CD4-positive, alpha-beta T cell treated with Interleukin-2 at 100 ng/mL for 4 hours (primary cell): ENCODE measurements around the gene HSPBAP1.

Experiments used
- DNase-seq: peaks from one replicate; pipeline ENCODE4 v3.0.0-alpha.2; 2020; ENCODE audit warnings: low spot score

HSPBAP1 gene, protein sequence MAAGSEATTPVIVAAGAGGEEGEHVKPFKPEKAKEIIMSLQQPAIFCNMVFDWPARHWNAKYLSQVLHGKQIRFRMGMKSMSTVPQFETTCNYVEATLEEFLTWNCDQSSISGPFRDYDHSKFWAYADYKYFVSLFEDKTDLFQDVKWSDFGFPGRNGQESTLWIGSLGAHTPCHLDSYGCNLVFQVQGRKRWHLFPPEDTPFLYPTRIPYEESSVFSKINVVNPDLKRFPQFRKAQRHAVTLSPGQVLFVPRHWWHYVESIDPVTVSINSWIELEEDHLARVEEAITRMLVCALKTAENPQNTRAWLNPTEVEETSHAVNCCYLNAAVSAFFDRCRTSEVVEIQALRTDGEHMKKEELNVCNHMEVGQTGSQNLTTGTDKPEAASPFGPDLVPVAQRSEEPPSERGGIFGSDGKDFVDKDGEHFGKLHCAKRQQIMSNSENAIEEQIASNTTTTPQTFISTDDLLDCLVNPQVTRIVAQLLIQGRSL

DNA sequence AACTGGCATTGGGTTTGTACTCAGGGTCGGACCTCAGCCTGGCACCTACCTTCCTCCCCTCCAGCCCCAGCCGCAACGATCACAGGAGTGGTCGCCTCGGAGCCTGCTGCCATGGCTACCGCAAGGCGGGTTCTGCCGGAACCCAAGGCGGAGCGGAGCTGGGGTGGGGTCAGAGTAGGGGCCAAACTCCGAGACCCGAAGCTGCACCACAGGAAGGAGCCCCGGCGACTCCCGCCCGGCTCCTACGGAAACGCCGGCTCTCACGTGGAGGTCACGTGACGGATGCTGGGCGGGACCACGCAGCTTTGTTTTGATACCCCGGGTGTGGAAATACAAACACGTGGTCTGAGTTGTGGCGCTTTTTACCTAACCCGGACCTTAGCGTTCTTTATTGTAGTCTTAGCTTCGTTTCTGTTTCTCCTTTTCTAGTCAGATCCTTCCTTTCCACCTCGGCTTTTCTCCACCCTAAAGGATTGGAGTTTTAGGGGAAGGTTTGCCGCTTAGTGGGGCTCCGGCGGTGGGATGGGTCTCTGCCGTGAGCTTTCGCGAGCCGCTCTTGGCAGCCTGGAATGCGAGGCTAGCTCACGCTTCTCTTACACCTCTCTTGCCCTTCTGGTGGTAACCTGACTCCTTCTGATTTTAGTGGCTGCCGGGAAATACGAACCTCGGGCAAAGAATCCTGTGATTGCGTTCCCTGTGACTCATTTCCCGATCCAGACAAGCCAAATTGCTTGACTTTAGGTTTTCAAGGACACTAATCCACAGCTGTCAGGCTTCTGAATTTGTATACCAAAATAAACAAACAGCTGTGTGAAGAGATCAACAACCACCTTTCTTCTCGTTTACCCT is at the start of gene HSPBAP1:
HSPBAP1 (minus strand) TSS at position 264 of the 849 bp plus-strand sequence; CDS start at position 113, 151 bp downstream.
- peak; percentile 88 for DNase-seq

DNA sequence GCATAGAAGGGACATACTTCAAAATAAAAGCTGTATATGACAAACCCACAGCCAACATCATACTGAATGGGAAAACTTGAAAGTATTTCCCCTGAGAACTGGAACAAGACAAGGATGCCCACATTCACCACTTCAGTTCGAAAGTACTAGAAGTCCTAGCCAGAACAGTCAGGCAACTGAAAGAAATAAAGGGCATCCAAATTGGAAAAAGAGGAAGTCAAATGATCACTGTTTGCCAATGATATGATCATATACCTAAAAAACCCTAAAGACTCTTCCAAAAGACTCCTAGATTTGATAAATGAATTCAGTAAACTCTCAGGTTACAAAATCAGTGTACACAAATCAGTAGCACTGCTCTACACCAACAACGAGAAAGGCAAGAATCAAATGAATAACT is 42.0 kb upstream of the HSPBAP1 start:
- DNase-seq: no peak

DNA sequence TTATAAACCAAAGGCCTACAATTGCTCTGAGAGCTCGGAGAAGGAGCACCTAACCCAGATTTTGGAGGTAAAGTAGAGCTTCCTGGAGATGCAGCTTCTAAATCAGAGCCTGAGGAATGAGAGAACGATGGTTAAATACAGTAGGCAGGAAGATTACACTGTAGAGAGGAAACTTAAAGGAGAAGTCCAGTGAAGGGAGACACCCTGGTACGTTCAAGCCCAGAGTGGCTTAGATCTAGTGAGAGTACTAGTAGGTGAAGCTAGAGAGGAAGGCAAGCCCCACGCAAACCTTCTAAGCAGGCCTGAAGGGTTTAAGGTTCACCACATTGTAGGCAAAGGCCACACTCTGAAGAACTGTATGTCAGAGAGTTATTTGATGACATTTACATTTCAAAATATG is 34.6 kb upstream of the HSPBAP1 start:
- no peak for DNase-seq

DNA sequence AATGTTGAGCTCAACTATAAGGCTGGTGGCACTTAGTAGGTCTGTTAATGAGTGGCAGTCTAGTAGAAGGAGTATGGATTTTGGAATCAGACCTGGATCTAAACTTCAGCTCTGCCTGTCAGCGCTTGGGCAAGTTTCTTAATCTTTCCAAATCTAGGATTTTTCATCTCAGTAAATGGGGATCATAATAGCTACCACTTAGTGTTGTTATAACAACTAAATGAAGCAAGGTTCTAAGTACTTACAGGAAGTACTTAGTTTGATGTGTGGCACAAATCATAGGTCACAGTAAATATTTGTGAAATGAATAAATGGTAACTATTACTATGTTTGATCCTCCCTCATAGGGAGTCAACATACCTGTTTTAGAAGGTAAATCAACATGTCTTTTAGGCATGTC is 32.6 kb upstream of the HSPBAP1 start:
- no peak for DNase-seq

DNA sequence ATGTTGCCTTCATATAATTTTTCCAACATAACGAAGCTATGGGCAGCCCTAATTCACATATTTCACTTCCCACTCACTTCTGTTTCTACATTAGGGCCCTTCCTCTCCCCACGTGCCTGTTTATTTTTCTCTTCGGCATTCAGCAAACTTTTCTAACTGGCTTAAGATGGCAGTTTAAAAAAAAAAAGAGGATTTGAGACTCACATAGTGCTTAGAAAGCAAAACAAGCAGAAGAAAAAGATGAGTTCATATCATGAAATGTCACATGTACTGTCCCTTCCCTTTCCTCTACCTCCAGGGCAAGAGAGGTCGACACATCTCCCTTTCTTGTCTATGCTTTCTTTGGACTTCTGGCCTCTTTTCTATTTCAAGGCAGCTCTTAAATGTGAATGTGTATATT is 31.8 kb upstream of the HSPBAP1 start:
- DNase-seq: no peak

DNA sequence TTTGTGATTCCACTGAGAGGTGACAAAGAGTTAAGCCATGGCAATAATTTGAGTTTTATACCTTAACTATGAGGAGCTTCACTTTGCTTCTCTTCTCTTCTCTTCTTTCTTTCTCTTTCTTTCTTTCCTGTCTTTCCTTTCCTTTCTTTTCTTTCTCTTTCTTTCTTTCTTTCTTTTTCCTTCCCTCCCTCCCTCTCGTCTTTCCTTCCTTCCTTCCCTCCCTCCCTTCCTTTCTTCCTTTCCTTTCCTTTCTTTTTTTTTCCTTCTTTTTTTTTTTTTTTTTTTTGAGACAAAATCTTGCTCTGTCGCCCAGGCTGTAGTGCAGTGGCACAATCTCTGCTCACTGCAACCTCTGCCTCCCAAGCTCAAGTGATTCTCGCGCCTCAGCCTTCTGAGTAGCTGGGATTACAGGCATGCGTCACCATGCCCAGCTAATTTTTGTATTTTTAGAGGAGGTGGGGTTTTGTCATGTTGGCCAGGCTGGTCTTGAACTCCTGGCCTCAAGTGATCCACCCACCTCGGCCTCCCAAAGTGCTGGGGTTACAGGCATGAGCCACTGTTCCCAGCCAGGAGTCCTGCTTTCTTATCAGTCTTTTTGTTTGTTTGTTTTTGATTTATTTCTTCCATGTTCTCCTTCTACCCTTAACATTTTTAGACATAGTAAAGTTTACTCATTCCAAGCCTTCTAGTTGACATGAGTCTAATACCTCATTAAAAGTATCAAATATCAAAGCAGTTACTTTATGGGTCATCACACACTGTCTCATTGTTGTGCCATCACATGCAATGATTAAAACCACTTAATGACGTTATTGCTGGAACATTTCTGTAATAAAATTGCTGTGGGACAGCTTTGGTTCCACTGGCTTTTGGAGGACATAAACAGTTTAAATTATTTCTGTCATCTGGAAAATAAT is 31.1 kb upstream of the HSPBAP1 start:
- DNase-seq: no peak

DNA sequence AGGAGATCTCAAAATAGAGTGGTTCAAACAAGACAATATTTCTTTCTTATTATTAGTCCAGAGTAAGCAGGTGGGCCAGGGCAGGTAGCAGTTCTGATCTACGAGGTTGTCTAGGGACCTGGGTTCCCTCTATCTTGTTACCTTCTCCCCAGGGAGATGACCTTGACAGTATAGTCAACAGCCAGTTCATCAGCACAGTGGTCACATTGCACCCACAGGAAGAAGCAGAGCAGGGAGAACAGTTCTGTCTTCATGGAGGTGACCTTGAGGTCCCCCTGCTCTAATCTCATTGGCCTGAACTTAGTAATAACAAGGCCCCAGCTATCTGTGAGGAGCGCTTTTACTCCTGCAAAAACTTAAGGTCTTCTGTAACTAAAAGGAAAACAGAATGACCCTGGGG is 23.0 kb upstream of the HSPBAP1 start:
- no peak for DNase-seq

DNA sequence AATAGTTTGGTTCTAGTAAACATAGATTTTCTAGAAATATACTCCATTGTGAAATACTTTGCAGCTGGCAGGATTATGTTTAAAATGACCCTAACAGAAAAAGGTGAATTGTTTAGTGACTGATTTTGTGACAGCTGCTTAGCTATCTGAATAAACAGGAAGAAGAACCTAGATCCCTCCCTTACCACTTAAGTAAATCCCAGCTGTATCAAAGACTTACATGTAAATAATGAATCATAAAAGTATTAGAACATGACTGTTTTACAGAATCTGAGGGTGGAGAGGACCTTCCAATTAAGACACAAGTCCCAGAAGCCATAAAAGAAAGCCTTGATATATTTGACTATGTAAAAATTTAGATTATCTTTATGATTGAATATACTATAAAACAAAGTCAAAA is 17.1 kb upstream of the HSPBAP1 start:
- DNase-seq: no peak

DNA sequence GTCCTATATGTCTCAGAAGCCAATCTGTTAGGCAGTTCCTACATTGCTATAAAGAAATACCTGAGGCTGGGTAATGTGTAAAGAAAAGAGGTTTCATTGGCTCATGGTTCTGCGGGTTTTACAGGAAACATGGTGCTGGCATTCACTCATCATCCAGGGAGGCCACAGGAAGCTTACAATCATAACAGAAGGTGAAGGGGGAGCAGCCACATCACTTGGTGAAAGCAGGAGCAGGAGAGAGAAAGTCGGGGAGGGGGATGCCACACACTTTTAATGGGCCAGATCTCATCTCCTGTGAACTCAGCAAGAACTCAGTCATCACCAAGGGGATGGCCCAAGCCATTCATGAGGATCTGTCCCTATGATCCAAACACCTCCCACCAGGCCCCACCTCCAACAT is 10.3 kb upstream of the HSPBAP1 start:
- DNase-seq: no peak

DNA sequence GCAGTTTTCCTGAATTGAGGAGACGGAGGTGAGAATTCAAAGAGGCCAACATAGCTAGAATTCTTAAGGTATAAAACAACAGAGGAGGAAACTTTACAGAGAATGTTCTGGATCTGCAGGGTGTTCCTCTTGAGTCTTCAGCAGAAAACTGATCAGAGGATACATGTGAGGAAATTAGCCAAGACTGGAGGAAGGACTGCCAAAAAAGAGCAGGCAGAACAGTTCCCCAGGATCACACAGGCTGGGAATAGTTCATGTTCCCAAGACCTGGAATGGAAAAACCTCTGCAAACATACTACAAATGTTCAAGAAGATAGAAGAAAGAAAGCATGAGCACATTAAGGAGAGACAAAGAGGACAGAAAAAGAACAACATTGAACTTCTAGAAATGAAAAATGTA is 8.7 kb upstream of the HSPBAP1 start:
- DNase-seq: no peak

DNA sequence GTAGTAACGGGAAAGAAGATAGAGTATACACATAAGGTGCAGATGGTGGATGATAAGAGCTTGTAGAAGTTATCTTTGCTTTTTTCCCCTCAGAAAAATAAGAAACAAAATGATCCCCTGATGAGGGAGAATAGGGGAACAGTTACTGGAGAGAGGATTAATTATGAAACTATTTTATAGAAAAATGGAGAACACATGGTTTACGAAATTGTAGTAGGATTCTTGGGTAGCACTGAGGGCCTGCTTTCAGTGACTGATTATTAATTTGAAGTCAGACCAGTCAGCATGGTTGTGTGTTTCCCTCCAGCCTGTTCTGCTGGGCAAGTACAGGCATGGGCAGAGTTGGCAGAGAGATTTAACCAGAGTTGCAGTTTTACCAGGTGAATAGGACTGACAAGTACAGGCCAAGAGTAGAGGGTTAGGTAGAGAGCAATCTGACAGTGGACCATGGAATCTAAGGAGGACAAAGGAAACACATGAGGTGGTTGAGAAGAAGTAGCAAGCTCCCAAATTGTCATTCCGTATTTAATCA is 7.1 kb upstream of the HSPBAP1 start:
- no peak for DNase-seq

DNA sequence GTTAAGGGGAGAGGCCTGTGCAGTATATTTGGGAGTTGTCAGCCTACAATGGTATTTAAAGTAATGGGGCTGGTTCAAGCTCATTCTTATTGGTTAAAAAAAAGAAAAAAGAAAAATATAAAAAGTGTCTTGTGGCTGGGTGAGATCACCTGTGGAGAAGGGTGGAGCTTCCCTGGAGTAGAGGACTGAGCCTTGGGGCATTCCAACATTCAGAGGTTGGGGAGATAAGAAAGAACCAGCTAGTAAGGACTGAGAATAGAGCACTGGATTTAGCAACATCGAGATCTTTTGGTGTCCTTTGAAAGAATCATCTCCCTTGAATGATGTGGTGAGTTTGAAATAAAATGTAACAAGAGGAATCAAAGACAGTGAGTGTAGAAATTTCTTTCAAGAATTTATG is 6.4 kb upstream of the HSPBAP1 start:
- no peak for DNase-seq

DNA sequence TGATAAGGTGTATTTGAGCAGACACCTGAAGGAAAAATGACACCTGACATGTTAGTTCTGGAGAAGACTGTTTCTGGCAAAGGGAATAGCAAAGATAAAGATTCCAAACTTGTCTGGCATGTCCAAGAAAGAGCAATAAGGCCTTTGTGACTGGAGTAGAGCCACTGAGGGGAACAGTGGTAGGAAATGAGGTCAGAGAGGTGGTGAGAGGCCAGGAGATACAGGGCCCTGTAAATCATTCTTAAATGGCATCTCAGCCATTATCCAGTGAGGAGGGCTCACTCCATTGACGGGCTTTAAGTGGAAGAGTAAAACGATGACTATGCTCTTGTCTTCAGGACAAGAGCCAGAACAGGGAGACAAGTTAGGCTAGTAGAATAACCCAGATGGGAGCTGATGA is 5.7 kb upstream of the HSPBAP1 start:
- DNase-seq: no peak

DNA sequence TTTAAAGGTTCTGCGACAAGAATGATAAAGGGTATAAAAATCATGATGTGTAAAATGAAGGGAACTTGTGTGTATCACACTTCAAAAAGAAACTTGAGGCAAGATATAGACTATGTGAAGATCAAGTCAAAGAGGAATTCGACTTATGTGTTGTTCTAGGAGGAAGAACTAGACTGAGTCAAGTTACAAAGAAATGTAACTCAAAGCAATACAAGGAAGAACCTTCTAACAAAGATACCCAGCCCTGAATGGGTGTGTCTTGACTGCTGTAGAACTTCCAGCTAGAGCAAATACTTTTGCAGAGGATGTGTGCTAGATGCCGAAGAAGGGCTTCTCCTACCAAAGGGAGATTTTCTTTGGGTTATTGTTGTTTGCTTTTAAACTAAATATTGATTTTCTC is 3.7 kb upstream of the HSPBAP1 start:
- DNase-seq: peak; percentile 41

DNA sequence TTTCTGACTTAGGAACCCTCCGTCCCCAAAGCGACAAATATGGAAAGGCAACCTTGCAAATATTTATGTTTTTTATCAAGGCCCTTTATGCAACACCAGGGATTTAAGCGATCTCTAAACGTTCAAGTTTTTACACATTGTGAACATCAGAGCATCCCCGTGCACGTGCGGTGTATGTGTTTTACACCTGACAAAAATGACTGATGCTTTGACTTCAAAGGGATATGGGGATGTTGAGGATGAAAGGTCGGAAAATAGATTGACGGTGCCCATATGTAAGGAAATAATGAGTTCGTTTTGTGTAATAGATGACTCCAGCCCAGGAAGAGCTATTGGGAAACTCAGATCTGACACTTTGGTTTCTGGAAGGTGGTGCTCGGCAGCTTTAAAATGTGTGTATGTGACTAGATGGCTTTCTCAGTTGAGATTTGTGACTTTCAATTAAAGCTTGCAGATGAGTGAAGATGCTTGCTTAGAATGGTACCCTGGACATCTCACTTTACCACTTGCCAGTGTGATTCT is 2.1 kb upstream of the HSPBAP1 start:
- no peak for DNase-seq

DNA sequence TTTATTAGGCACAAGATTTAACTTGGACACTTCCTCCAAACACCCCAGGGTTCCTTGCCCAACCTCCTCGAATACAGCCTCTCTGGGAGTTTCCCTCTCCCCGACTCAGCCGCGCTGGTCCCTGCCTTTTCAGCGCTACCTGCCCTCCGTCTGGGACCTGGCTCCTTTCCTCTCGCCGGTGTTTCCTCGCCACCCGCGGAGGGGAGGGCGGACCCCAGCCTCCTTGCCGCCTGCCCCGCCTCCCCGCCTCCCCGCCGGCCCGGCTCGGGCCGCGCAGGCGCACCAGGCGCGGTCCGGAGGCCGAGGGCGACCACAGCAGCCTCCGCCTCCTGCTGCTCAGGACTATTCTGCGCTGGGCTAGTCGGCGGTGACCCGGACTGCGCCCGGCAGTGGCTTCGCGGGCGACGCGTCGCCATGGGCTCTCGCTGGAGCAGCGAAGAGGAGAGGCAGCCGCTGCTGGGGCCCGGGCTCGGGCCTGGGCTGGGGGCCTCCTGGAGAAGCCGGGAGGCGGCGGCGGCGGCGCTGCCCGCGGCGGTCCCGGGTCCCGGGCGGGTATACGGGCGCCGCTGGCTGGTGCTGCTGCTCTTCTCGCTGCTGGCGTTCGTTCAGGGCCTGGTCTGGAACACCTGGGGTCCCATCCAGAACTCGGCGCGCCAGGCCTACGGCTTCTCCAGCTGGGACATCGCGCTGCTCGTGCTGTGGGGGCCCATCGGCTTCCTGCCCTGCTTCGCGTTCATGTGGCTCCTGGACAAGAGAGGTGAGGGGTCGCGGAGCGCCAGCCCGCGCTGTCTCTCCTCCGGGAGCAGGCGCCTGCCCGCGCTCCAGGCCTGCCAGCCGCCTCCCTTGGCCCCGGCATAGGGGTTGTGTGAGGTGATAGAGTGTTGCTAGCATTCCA is 1.4 kb upstream of the HSPBAP1 start, which contains the start of gene SLC49A4:
SLC49A4 (plus strand) TSS at position 291 of the 895 bp plus-strand sequence; CDS start at position 415, 124 bp downstream.
- peak; percentile 60 for DNase-seq

DNA sequence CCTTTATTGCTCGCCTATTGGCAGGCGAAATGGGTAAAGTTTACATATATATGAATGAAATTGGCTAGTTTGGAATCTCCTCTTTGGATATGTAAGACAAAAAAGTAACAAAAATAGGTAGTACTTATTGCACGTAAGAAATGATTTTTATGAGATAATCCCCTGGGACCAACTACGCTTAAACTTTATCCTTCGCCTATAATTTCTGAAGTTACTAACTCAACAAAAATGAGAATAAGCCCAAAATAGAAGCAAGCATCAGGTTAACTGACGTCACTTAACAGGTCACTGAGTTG is 800 bp upstream of the HSPBAP1 start:
- DNase-seq: no peak

DNA sequence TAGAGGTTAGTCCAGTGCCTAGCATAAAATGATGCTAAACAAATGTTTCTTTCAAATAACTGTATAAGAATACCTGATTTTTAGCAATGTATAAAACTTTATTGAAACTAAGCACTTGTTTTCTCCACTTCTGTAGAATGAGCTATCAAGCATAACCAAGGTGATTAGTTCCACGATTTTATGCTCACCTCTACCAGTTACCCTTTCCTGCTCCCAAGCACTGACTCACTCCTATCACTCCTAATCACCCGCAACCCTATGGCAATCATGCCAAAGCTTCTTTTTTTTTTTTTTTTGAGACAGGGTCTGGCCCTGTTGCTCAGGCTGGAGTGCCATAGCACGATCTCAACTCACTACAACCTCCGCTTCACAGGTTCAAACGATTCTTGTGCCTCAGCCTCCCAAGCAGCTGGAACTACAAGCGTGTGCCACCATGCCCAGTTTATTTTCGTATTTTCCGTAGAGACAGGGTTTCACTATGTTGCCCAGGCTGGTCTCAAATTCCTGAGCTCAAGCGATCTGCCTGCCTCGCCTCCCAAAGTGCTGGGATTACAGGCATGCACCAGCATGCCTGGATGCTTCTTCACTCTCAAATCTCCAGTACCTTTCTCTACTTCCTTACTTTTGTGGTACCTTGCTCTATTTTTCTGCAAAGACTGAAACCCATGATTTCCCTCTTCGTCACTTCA is 3.9 kb downstream of the HSPBAP1 start:
- DNase-seq: no peak

DNA sequence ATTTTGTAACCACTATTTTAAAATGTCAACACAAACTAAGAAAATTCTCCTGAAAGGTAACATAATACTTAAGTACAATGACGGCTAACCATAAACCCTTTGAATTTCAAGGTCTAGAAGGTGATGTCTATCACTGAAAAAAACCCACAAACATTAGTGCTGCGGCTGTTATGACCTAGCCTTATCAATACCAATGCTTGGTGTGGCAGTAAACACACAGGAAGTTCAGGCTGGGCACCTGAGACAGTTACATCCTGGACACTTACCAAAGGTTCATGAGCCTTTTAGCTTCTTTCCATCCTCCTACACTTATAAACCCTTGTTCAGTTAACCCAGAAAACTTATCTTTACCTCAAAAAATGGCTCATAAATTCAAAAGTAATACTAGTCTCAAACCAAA is 5.8 kb downstream of the HSPBAP1 start:
- DNase-seq: peak; percentile 14

DNA sequence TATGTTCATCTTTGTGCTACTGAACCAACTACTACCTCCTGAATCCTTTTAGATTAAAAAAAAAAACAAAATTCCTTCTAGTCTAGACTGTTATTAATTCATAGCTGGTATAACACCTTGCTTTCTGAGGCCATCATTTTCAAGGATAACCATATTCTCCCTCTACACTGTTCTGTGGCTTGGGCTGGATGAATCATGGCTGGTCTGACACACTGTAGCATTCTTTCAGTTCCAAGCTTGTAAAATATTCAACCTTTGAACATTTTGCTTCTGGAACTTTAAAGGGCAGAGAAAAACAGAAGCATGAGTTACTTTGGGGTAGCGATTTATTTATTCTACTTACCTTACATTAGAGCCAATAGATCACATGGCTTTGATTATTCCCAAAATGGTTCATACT is 7.6 kb downstream of the HSPBAP1 start:
- DNase-seq: no peak
